ENCODE measurements around the gene XRN2. TPM values are rescaled to one million over a fixed set of nuclear protein-coding genes. Genes with fewer than 3 reads are reported as not detected.

Gene XRN2
- total RNA-seq, 1 experiment from 2014 or later = 118 TPM

- POLR2A ChIA-PET = no interaction called here
- H3K4me3 Mint-ChIP-seq = no peak overlapping the region
- peaks cover 7% of the 10 kb centered on the region for H3K36me3 Mint-ChIP-seq
- no peaks in the 10 kb centered on the region for H3K27me3 Mint-ChIP-seq (ENCODE audit: low read depth)
- ATAC-seq = no peak
- H3K9me3 Mint-ChIP-seq = peaks cover 9% of the 10 kb centered on the region; the same call in 1 of the 2 replicates
- CTCF ChIA-PET = interaction anchor here (0.9 to 1.2 kb wide), 2 partner anchors 87 to 295 kb away, joined by 3 read pairs; no protein-coding TSS in a partner anchor
- no peak overlapping the region for H3K27ac Mint-ChIP-seq
- no peak for DNase-seq (ENCODE audit: low spot score)
- H3K4me1 Mint-ChIP-seq = peaks cover 57% of the 10 kb centered on the region
- TF ChIP-seq ZBTB43 (CRISPR knock-in tag; IDR thresholded peaks at IDR 0.05) (no peak), FOXJ3 (CRISPR knock-in tag; IDR thresholded peaks at IDR 0.05; ENCODE audit: borderline replicate concordance) (no peak), ZNF317 (CRISPR knock-in tag; IDR thresholded peaks at IDR 0.05; ENCODE audit: borderline replicate concordance, low read depth) (no peak), MYBL2 (CRISPR knock-in tag; IDR thresholded peaks at IDR 0.05) (no peak), PRRX2 (CRISPR knock-in tag; IDR thresholded peaks at IDR 0.05) (no peak), NFE2L1 (CRISPR knock-in tag; IDR thresholded peaks at IDR 0.05) (no peak), IRF2 (CRISPR knock-in tag; IDR thresholded peaks at IDR 0.05; ENCODE audit: borderline replicate concordance, low read depth) (no peak), AFF4 (CRISPR knock-in tag; IDR thresholded peaks at IDR 0.05; ENCODE audit: borderline replicate concordance) (no peak), HMGXB4 (CRISPR knock-in tag; IDR thresholded peaks at IDR 0.05) (no peak), ATF1 (CRISPR knock-in tag; IDR thresholded peaks at IDR 0.05) (no peak), SOX15 (CRISPR knock-in tag; IDR thresholded peaks at IDR 0.05) (no peak), ATF3 (CRISPR knock-in tag; conservative IDR thresholded peaks at IDR 0.05) (no peak), RORB (CRISPR knock-in tag; IDR thresholded peaks at IDR 0.05) (no peak)
Measured at GRCh38 chr20:21322083-21322710, 19.1 kb downstream of the XRN2 start.

GRCh38 chr20:21322921-21323331 lies 19.8 kb downstream of the XRN2 start:
- Mint-ChIP-seq H3K4me3 (no peak overlapping the region), H3K9me3 (peaks cover 9% of the 10 kb centered on the region; the same call in 1 of the 2 replicates), H3K36me3 (peaks cover 7% of the 10 kb centered on the region), H3K27me3 (ENCODE audit: low read depth) (no peaks in the 10 kb centered on the region), H3K4me1 (peaks cover 51% of the 10 kb centered on the region), H3K27ac (peak overlapping the region; percentile 50)
- peak; percentile 77 for ATAC-seq
- ChIA-PET POLR2A (no interaction called here), CTCF (interaction anchor here (0.9 to 1.2 kb wide), 2 partner anchors 88 to 295 kb away, joined by 3 read pairs; no protein-coding TSS in a partner anchor)
- no peak for DNase-seq (ENCODE audit: low spot score)
- TF ChIP-seq ETV6 (CRISPR knock-in tag; IDR thresholded peaks at IDR 0.05) (no peak), ZBTB43 (CRISPR knock-in tag; IDR thresholded peaks at IDR 0.05) (no peak), CDX4 (CRISPR knock-in tag; IDR thresholded peaks at IDR 0.05; ENCODE audit: borderline replicate concordance) (no peak), ZMAT4 (CRISPR knock-in tag; IDR thresholded peaks at IDR 0.05) (no peak), MXD4 (CRISPR knock-in tag; IDR thresholded peaks at IDR 0.05; ENCODE audit: borderline replicate concordance) (no peak), EMX1 (CRISPR knock-in tag; IDR thresholded peaks at IDR 0.05) (no peak), PRRX2 (CRISPR knock-in tag; IDR thresholded peaks at IDR 0.05) (no peak), NR1H2 (CRISPR knock-in tag; IDR thresholded peaks at IDR 0.05) (no peak), TCF7 (CRISPR knock-in tag; IDR thresholded peaks at IDR 0.05; ENCODE audit: low read depth) (no peak), ZNF281 (CRISPR knock-in tag; IDR thresholded peaks at IDR 0.05) (no peak), TP53 (CRISPR knock-in tag; IDR thresholded peaks at IDR 0.05) (no peak), FOXP1 (CRISPR knock-in tag; IDR thresholded peaks at IDR 0.05; ENCODE audit: borderline replicate concordance) (no peak)
